Dedifferentiated amniotic fluid mesenchymal stem cell (primary cell): ENCODE data around the gene RILP.

ENCODE experiments used
- DNase-seq: peaks from one replicate; pipeline ENCODE4 v3.0.0-alpha.2; 2016; ENCODE audit errors: extremely low spot score

Gene RILP

DNA sequence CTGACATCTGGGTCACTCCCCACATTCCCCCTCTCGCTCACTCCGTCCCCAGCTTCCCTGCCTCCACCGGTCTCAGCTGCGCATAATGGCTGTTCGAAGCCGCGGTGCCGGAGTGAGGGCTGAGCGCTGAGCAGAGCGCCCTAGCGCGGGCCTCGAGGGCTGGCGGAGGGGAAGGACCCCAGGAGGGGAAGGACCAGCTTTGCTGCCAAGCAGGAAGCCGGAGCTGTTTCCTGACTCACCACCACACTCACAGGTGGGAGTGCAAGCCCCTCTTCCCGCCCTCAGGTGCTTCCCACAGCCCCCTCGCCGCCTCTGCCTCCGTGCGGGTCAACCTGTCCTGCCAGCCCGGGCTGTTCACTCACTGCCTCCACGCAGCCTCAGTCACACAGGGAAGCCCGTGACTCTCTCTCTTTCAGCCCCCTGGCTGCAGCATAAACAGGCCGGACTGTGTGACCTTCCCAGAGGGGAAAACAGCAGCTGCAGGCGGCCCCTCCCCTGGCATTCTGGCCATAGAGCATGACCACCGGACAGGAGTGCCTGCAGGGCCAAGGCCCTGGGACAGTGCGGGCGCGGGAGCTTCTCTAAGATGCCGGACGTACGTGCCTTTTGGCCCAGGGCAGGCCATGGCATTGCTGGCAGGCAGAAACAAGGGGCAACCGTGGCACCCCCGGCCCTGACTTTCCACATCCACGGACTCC is 44.7 kb downstream of the RILP start:
- no peak for DNase-seq

- no peak for DNase-seq
These were observed 48.1 kb downstream of the RILP start for GRCh38 chr17:1601571-1601970.

GRCh38 chr17:1598399-1599095 is 51.1 kb downstream of the RILP start:
- DNase-seq = no peak

DNA sequence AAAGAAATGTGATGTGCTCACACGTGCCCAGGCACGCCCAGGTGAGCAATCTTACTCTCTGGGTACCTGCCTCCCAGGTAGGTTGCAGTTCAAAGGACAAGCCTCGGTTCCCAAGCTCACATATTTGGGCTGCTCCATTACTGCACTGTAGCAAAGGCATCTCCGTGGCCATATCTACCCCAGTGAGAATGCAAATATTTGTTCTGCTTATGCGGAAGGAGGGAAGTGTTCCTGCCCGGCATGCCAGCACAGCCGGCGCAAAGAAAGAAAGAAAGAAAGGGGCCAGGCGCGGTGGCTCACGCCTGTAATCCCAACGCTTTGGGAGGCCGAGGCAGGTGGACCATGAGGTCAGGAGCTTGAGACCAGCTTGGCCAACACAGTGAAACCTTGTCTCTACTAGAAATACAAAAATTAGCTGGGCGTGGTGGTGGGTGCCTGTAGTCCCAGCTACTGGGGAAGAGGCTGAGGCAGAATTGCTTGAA is 51.8 kb downstream of the RILP start:
- no peak for DNase-seq
